ENCODE measurements around the gene CRELD1. TPM values are rescaled to one million over a fixed set of nuclear protein-coding genes. Genes with fewer than 3 reads are reported as not detected.
A peak's percentile ranks its signal among the peaks of the same experiment; 100 is the strongest.

The CRELD1 gene
- total and polyA plus RNA-seq, 2 of the 13 experiments (the other 11 are each of a cell fraction or from before 2014, with no cell fraction given), result 27.1 to 61.9 TPM

DNA sequence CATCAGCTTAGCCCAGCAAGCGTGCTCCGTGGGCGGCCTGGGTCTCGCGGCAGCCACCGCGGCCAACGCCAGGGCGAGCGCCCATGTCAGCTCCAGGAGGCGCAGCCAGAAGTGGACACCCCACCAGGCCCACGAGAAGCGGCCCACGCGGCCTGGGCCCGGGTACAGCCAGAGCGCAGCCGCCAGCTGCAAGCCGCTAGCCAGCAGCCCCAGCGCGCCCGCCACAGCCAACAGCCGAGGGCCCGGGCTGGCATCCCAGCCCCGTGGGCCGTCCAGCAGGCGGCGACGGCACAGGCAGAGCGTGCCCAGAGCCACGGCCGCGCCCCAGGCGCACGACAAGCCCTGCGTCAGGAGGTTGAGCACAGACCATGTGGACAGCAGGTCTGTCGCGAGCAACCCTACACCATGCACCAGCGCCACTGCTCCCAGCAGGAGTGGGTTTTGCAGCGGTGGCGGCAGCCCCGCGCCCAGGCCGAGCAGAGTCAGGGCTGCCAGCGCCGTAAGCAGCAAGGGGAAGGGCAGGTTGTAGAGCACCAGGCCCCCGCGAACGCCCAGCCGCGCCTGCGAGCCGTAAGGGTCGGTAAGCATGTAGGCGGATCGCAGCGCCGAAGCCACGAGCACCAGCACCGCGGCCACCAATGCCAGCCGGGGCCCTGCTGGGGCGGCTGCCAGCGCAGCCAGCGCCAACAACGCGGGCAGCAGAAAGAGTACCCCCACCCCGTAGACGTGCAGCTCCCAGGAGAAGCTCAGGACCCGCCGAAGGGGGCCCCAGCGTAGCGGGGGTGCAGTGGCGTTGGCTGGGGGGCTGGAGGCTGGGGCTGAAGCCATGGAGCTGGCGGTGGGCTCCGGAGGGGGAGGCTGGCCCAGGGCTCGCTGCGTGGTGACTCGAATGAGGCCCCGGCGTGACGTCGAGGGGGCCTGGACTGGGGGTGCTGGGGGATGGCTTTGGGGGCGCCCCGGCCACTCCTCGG is 13.7 kb downstream of the CRELD1 start (continued):
- TF ChIP-seq, protein P1, sequence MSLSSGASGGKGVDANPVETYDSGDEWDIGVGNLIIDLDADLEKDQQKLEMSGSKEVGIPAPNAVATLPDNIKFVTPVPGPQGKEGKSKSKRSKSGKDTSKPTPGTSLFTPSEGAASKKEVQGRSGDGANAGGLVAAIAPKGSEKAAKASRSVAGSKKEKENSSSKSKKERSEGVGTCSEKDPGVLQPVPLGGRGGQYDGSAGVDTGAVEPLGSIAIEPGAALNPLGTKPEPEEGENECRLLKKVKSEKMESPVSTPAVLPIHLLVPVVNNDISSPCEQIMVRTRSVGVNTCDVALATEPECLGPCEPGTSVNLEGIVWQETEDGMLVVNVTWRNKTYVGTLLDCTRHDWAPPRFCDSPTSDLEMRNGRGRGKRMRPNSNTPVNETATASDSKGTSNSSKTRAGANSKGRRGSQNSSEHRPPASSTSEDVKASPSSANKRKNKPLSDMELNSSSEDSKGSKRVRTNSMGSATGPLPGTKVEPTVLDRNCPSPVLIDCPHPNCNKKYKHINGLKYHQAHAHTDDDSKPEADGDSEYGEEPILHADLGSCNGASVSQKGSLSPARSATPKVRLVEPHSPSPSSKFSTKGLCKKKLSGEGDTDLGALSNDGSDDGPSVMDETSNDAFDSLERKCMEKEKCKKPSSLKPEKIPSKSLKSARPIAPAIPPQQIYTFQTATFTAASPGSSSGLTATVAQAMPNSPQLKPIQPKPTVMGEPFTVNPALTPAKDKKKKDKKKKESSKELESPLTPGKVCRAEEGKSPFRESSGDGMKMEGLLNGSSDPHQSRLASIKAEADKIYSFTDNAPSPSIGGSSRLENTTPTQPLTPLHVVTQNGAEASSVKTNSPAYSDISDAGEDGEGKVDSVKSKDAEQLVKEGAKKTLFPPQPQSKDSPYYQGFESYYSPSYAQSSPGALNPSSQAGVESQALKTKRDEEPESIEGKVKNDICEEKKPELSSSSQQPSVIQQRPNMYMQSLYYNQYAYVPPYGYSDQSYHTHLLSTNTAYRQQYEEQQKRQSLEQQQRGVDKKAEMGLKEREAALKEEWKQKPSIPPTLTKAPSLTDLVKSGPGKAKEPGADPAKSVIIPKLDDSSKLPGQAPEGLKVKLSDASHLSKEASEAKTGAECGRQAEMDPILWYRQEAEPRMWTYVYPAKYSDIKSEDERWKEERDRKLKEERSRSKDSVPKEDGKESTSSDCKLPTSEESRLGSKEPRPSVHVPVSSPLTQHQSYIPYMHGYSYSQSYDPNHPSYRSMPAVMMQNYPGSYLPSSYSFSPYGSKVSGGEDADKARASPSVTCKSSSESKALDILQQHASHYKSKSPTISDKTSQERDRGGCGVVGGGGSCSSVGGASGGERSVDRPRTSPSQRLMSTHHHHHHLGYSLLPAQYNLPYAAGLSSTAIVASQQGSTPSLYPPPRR (CRISPR knock-in tag; IDR thresholded peaks at IDR 0.05; ENCODE audit: borderline replicate concordance), result peak; percentile 51; the same call in 1 of the 2 replicates
- TF ChIP-seq ZNF235 (CRISPR knock-in tag; IDR thresholded peaks at IDR 0.05; ENCODE audit: borderline replicate concordance), result 0 out of 2 replicates have a peak, but pooled peaks have one; percentile 25
- TF ChIP-seq LCORL (IDR thresholded peaks at IDR 0.05), result no peak
- TF ChIP-seq LCORL (CRISPR knock-in tag; IDR thresholded peaks at IDR 0.05), result peak; percentile 56
- peak; percentile 21; the same call in 1 of the 2 replicates for TF ChIP-seq SNAI1 (CRISPR knock-in tag; IDR thresholded peaks at IDR 0.05; ENCODE audit: borderline replicate concordance)
- TF ChIP-seq, protein P2, sequence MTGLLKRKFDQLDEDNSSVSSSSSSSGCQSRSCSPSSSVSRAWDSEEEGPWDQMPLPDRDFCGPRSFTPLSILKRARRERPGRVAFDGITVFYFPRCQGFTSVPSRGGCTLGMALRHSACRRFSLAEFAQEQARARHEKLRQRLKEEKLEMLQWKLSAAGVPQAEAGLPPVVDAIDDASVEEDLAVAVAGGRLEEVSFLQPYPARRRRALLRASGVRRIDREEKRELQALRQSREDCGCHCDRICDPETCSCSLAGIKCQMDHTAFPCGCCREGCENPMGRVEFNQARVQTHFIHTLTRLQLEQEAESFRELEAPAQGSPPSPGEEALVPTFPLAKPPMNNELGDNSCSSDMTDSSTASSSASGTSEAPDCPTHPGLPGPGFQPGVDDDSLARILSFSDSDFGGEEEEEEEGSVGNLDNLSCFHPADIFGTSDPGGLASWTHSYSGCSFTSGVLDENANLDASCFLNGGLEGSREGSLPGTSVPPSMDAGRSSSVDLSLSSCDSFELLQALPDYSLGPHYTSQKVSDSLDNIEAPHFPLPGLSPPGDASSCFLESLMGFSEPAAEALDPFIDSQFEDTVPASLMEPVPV (CRISPR knock-in tag; IDR thresholded peaks at IDR 0.05), result peak; percentile 28
- TF ChIP-seq, protein P3, sequence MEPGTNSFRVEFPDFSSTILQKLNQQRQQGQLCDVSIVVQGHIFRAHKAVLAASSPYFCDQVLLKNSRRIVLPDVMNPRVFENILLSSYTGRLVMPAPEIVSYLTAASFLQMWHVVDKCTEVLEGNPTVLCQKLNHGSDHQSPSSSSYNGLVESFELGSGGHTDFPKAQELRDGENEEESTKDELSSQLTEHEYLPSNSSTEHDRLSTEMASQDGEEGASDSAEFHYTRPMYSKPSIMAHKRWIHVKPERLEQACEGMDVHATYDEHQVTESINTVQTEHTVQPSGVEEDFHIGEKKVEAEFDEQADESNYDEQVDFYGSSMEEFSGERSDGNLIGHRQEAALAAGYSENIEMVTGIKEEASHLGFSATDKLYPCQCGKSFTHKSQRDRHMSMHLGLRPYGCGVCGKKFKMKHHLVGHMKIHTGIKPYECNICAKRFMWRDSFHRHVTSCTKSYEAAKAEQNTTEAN (CRISPR knock-in tag; conservative IDR thresholded peaks at IDR 0.05), result peak; percentile 82
- no peak for TF ChIP-seq THAP7 (CRISPR knock-in tag; IDR thresholded peaks at IDR 0.05)
- TF ChIP-seq, protein P4, sequence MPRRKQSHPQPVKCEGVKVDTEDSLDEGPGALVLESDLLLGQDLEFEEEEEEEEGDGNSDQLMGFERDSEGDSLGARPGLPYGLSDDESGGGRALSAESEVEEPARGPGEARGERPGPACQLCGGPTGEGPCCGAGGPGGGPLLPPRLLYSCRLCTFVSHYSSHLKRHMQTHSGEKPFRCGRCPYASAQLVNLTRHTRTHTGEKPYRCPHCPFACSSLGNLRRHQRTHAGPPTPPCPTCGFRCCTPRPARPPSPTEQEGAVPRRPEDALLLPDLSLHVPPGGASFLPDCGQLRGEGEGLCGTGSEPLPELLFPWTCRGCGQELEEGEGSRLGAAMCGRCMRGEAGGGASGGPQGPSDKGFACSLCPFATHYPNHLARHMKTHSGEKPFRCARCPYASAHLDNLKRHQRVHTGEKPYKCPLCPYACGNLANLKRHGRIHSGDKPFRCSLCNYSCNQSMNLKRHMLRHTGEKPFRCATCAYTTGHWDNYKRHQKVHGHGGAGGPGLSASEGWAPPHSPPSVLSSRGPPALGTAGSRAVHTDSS (CRISPR knock-in tag; conservative IDR thresholded peaks at IDR 0.05), result peak; percentile 87; the same call in 1 of the 2 replicates
- peak; percentile 68; the same call in 1 of the 2 replicates for TF ChIP-seq HOXD1 (CRISPR knock-in tag; IDR thresholded peaks at IDR 0.05)
- no peak for TF ChIP-seq NONO (IDR thresholded peaks at IDR 0.05)
- TF ChIP-seq NONO (CRISPR knock-in tag; conservative IDR thresholded peaks at IDR 0.05), result peak; percentile 92
- TF ChIP-seq RBM39 (IDR thresholded peaks at IDR 0.05; ENCODE audit: low read depth, low read length, poor library complexity, severe bottlenecking), result peak; percentile 44
- TF ChIP-seq TEAD3 (CRISPR knock-in tag; optimal IDR thresholded peaks at IDR 0.05; ENCODE audit: borderline replicate concordance), result peak; percentile 74
- peak; percentile 75 for TF ChIP-seq ZNF501 (CRISPR knock-in tag; IDR thresholded peaks at IDR 0.05)
- no peak for TF ChIP-seq ZSCAN30 (CRISPR knock-in tag; IDR thresholded peaks at IDR 0.05)
- peak; percentile 54 for TF ChIP-seq AGO2 (optimal IDR thresholded peaks at IDR 0.05; ENCODE audit: low read depth, low read length)
- peak; percentile 47 for TF ChIP-seq TMF1 (CRISPR knock-in tag; IDR thresholded peaks at IDR 0.05; ENCODE audit: low read depth)
